SJSA1 (cell line): ENCODE results near the gene SEMA6B. TPM values are rescaled to one million over a fixed set of nuclear protein-coding genes. Genes with fewer than 3 reads are reported as not detected.
"Not testable (repeated sequence)": the region's sequence is repeated elsewhere in the genome, so short reads cannot be mapped to it uniquely, and the experiment has no call there.

Experiments used
- DNase-seq, 2 experiments: peaks; one replicate each; pipeline ENCODE4 v3.0.0-alpha.2; 2015 to 2020; ENCODE audit warnings: low spot score in 2 of 2, low read depth in 1 of 2
- H3K27ac ChIP-seq: fragments of 250-450 bp; sonication (Bioruptor Pico); 2 replicates; pipeline ENCODE4 v1.5.1; 2020; ENCODE audit warnings: mild to moderate bottlenecking, moderate library complexity
- H3K27me3 ChIP-seq: fragments of 250-450 bp; sonication (Bioruptor Pico); replicated peaks from 2 replicates; pipeline ENCODE4 v1.5.1; 2020; ENCODE audit warnings: mild to moderate bottlenecking, moderate library complexity
- H3K36me3 ChIP-seq: fragments of 250-450 bp; sonication (Bioruptor Pico); 2 replicates; pipeline ENCODE4 v1.5.1; 2020; ENCODE audit warnings: mild to moderate bottlenecking
- H3K4me1 ChIP-seq: fragments of 250-450 bp; sonication (Bioruptor Pico); replicated peaks from 2 replicates; pipeline ENCODE4 v1.6.1; 2021; ENCODE audit warnings: mild to moderate bottlenecking
- H3K4me3 ChIP-seq: fragments of 250-450 bp; sonication (Bioruptor Pico); 2 replicates; pipeline ENCODE4 v1.5.1; 2020; ENCODE audit warnings: mild to moderate bottlenecking
- H3K9me3 ChIP-seq: fragments of 250-450 bp; sonication (Bioruptor Pico); replicated peaks from 2 replicates; pipeline ENCODE4 v1.5.1; 2020; ENCODE audit warnings: mild to moderate bottlenecking
- total RNA-seq: library from RNA; depleted of rRNA; stranded (reverse); fragments of >200 nt; shearing (Covaris generic); gene quantifications from 2 replicates; pipeline ENCODE4 v1.2.3, GENCODE V29; 2014

Gene SEMA6B
- total RNA-seq, 1 experiment from 2014 or later, result 0.08 TPM

DNA sequence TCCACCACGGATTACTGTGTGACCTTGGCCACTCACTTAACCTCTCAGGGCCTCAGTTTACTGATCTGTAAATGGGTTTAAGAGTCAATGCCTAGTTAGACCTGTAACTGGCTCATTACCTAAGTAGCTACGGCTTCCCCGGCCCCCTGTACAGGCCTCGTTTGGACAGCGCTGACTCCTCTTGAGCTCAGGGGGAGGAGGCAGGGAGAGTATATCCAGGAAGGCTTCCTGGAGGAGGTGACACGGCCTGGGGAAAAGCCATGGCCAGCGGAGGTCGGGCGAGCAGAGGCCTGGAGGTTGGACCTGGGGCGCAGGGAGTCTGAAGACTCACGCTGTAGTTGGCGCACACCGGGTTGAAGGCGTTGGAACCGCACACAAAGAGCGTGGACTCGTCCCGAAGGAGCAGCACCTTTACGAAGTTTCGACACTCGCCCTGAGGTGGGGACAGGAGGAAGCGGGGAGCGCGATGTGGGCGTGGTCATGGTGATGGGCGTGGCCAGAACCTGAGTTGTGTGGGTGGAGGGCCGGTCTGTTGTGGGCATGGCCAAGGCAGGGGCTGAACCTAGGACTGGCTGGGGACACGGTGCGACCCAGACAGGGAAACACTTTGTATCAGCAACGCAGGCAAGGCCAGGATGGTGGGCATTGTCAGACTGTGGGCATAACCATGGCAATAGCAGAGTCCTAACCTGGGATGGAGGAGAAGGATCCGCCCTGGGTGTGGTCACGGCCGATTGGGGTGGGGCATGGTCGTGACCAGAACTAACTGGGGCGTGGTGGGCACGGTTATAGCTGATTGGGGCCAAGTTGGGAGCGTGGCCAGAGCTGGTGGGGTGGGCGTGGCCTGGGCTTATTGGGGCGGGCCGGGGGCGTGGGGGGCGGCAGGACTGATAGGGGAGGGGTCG, 3.6 kb downstream of the SEMA6B start:
- no peaks in the 10 kb centered on the region for H3K36me3 ChIP-seq
- H3K4me1 ChIP-seq, result no peaks in the 10 kb centered on the region
- H3K27me3 ChIP-seq, result no peaks in the 10 kb centered on the region; the same call in 1 of the 2 replicates
- no peak for DNase-seq
- H3K9me3 ChIP-seq, result no peaks in the 10 kb centered on the region
- no peak overlapping the region for H3K27ac ChIP-seq
- no peak overlapping the region for H3K4me3 ChIP-seq

DNA sequence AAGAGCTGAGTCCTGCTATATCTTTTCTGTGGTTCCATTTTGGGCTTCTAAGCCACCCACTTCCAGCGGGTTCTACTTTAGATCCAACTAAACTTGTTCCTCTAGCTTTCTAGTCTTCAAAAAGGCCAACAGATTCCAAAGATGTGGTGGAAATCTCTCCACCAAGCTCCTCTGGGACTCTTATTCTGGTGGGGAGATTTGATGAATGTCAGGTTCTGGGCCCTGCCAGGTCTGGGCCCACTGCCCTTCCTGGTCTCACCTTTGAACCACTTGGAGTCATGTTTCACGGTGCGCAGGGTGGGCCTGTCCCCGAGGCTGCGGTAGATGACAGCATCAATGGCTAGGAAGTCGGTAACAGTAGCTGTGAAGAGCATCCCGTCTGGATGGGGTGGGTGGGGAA, 4.8 kb downstream of the SEMA6B start:
- H3K27ac ChIP-seq, result no peak overlapping the region
- no peak overlapping the region for H3K4me3 ChIP-seq
- no peaks in the 10 kb centered on the region for H3K9me3 ChIP-seq
- no peaks in the 10 kb centered on the region; the same call in 1 of the 2 replicates for H3K27me3 ChIP-seq
- H3K36me3 ChIP-seq, result no peaks in the 10 kb centered on the region
- no peaks in the 10 kb centered on the region for H3K4me1 ChIP-seq
- no peak for DNase-seq

DNA sequence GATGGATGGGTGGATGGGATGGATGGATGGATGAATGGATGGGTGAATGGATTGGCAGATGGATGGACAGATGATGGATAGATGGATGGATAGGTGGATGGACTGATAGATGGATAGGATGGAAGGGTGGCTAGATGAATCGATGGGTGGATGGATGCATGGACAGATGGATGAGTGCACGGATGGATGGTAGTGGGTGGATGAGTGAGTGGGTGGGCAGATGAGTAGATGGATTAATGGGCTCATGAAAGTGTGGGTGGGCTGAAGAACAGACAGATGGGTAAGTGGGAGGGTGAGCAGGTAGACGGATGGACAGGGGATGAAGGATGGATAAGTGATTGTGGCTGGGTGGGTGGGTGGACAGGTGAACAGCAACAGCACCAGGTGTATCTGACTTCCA, 5.7 kb downstream of the SEMA6B start:
- Histone ChIP-seq H3K9me3 (no peaks in the 10 kb centered on the region), H3K4me3 (no peak overlapping the region), H3K27ac (no peak overlapping the region), H3K27me3 (no peaks in the 10 kb centered on the region; the same call in 1 of the 2 replicates), H3K36me3 (no peaks in the 10 kb centered on the region), H3K4me1 (no peaks in the 10 kb centered on the region)
- no peak for DNase-seq

DNA sequence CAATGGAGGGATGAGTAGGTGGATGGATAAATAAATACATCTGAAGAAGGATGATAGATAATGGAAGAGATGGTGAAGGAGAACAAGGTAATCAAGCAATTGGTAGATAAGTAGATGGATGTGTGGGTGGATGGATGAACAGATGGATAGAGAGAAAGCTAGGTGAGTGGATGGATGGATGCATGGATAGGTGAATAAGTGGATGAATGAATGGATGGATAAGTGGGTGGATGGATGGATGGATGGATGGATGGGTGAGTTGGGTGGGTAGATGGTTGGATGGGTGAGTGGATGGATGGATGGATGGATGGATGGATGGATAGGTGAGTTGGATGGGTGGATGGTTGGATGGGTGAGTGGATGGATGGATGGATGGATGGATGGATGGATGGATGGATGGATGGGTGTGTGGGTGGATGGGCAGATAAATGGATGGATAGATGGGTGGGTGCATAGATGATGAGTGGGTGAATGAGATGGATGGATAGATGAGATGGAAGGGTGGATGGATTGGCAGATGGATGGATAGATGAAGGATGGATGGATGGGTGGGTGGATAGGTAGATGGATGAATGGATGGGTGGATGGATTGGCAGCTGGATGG, 6.3 kb downstream of the SEMA6B start:
- no peaks in the 10 kb centered on the region for H3K9me3 ChIP-seq
- no peak overlapping the region for H3K4me3 ChIP-seq
- no peaks in the 10 kb centered on the region for H3K4me1 ChIP-seq
- H3K27me3 ChIP-seq, result peaks cover 3% of the 10 kb centered on the region; the same call in 1 of the 2 replicates
- H3K27ac ChIP-seq, result no peak overlapping the region
- DNase-seq, result no peak
- no peaks in the 10 kb centered on the region for H3K36me3 ChIP-seq

DNA sequence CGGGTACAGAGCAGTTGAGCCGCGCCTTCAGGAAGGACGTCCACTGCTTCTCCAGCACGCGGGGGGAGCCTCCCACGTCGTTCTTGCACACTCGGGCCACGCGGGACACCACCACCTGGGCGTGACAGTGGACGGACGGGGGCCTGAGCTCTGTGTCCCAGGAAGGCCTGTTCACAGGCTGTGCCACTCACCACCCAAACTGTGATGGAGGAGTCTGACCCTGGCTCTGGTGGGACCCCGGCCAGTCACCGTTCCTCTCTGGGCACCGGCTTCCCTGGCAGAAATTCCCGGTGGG, 7.0 kb downstream of the SEMA6B start:
- Histone ChIP-seq H3K9me3 (no peaks in the 10 kb centered on the region), H3K27ac (no peak overlapping the region), H3K4me3 (no peak overlapping the region), H3K4me1 (no peaks in the 10 kb centered on the region), H3K27me3 (peaks cover 9% of the 10 kb centered on the region; the same call in 1 of the 2 replicates), H3K36me3 (no peaks in the 10 kb centered on the region)
- DNase-seq, result no peak

DNA sequence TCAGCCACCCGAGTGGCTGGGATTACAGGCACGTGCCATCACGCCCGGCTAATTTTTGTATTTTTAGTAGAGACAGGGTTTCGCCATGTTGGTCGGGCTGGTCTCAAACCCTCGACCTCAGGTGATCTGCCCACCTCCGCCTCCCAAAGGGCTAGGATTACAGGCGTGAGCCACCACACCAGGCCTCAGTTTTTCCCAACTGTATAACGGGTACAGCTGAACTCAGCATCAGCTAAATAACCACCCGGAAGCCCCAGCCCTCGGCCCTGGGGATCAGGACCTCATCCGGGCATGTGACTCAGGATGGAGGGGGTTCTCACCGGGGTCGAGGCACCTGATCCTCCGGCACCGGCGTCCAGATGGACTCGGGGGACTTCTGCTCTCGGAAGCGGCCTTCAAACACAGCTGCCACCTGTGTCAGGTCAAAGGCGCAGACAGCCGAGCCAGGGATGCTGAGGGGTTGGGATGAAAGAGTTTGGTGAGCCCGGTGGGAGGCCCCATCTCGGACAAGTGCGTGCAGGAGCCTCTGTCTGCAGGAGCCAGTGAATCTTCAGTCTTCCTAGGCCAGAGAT, 8.9 kb downstream of the SEMA6B start:
- H3K4me1 ChIP-seq, result no peaks in the 10 kb centered on the region
- H3K27me3 ChIP-seq, result peaks cover 15% of the 10 kb centered on the region; the same call in 1 of the 2 replicates
- no peak overlapping the region for H3K27ac ChIP-seq
- DNase-seq, result no peak
- no peaks in the 10 kb centered on the region for H3K36me3 ChIP-seq
- H3K4me3 ChIP-seq, result no peak overlapping the region
- no peaks in the 10 kb centered on the region for H3K9me3 ChIP-seq

DNA sequence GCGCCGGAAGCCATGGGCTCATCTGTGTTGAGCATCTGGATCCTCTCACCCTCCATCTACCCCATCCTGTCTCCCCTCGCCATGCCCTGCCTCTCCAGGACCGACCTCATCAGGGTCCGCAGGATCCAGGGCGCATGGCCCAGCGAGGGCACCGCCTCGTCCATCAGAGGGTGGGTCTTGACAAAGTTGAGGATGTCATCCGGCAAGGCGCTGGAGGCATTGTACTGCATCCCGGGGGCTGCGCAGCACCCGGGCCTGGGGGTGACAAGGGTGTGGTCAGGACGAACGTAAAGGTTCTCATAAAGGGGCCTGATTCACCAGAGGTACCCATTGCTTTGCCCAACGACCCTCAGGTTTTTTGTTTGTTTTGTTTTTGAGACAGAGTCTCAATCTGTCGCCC, 9.5 kb downstream of the SEMA6B start:
- H3K27ac ChIP-seq, result no peak overlapping the region
- DNase-seq, result no peak
- H3K27me3 ChIP-seq, result peaks cover 15% of the 10 kb centered on the region; the same call in 1 of the 2 replicates
- H3K4me3 ChIP-seq, result no peak overlapping the region
- no peaks in the 10 kb centered on the region for H3K36me3 ChIP-seq
- no peaks in the 10 kb centered on the region for H3K9me3 ChIP-seq
- H3K4me1 ChIP-seq, result no peaks in the 10 kb centered on the region

DNA sequence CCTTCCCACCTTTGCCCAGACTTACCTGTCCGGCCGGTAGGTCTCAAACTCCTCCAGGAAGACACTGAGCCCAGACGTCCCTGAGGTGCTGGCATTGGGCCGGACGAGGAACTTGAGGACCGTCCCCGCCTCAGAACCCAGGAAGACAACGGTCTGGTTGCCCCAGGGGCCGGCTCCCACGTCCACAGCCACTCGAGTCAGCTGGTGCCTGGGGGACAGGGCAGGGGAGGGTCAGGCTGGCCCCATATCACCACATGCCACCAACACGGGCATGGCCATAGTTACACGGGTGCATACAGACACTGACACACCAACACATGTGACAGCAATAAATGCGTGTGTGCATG, 11.3 kb downstream of the SEMA6B start:
- no peak overlapping the region for H3K4me3 ChIP-seq
- H3K4me1 ChIP-seq, result no peaks in the 10 kb centered on the region
- peaks cover 18% of the 10 kb centered on the region; the same call in 1 of the 2 replicates for H3K27me3 ChIP-seq
- no peak for DNase-seq
- H3K27ac ChIP-seq, result no peak overlapping the region
- no peaks in the 10 kb centered on the region for H3K36me3 ChIP-seq
- H3K9me3 ChIP-seq, result no peaks in the 10 kb centered on the region

DNA sequence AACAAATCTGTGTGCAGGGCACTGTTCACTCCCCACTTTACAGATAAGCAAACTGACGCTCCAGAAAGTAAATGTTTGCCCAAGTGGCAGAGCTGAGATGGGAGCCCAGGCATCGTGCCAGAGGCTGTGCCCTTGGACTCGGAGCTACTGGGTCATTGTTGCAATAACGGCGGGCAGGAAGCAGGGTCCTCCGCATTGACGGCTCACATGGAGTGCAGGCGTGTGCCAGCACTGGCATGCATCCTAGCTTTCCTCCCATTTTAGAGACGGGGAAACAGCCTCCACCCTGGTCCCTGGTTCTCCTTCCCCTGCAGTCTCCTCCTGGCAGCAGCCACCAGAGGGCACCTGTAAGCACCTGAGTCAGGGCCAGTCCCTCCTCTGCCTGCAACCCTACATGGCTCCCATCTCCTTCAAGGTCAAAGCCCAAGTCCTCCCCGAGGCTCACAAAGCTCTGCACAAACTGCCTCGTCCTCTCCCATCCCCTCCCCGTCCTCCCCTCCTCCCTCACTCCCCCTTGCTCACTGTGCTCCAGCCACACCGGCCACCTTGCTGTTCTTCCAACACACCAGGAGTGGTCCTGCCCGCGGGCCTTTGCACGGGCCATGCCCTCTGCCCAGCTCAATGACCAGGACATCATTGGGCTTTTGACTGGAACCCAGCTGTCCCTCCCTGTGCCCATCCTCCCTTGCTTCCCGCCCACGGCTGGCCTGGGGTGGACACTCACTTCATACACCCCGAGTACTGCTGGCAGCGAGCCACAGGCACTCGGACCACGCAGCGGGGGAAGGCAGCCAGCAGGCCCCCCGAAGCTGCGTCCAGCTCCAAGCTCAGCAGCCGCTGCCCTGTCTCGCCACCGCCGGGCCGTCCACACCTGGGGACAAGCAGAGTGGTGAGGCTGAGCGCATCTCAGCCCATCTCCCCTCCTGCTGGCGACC, 11.9 kb downstream of the SEMA6B start:
- Histone ChIP-seq H3K4me1 (no peaks in the 10 kb centered on the region), H3K36me3 (no peaks in the 10 kb centered on the region), H3K9me3 (no peaks in the 10 kb centered on the region), H3K27ac (no peak overlapping the region), H3K4me3 (no peak overlapping the region), H3K27me3 (peaks cover 18% of the 10 kb centered on the region; the same call in 1 of the 2 replicates)
- no peak for DNase-seq

DNA sequence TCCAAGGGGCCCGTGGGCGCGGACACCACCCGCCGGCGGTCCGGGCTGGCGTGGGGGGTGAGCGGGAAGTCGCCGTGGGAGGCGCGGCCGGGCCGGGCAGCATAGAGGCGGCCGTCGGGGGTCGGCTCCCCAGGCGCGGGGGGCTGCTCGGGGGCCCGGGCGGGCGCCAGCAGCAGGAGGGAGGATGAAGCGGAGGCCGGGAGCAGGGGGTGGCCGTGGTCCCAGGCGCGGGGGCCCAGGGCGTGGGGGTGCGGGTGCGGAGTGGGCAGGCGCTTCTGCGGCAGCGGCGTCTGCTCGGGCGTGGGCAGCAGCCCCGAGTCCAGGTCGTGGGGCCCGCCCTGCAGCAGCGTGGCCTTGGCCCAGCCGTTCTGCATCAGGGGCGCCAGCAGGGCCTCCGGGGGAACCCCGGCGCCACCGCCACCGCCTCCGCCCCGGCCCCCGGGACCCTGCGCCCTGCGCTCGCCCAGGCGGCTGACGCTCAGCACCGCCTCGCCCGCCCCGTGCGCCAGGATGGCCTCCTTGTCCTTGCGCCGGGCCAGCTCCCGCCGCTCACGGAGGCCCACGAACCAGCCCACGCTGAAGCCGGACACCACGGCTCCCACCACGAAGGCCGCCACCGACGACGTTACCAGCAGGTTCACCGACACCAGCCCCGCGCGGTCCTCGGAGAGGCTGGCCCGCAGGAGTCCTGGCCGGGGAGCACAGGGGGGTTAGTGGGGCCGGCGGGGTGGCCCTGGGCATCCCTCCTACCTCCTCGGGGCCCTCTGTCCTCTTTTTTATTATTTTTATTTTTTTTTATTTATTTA, 15.4 kb downstream of the SEMA6B start:
- H3K36me3 ChIP-seq, result no peaks in the 10 kb centered on the region
- no peak overlapping the region for H3K4me3 ChIP-seq
- H3K9me3 ChIP-seq, result peaks cover 5% of the 10 kb centered on the region
- no peak for DNase-seq
- no peaks in the 10 kb centered on the region for H3K4me1 ChIP-seq
- H3K27me3 ChIP-seq, result peaks cover 25% of the 10 kb centered on the region
- no peak overlapping the region for H3K27ac ChIP-seq

DNA sequence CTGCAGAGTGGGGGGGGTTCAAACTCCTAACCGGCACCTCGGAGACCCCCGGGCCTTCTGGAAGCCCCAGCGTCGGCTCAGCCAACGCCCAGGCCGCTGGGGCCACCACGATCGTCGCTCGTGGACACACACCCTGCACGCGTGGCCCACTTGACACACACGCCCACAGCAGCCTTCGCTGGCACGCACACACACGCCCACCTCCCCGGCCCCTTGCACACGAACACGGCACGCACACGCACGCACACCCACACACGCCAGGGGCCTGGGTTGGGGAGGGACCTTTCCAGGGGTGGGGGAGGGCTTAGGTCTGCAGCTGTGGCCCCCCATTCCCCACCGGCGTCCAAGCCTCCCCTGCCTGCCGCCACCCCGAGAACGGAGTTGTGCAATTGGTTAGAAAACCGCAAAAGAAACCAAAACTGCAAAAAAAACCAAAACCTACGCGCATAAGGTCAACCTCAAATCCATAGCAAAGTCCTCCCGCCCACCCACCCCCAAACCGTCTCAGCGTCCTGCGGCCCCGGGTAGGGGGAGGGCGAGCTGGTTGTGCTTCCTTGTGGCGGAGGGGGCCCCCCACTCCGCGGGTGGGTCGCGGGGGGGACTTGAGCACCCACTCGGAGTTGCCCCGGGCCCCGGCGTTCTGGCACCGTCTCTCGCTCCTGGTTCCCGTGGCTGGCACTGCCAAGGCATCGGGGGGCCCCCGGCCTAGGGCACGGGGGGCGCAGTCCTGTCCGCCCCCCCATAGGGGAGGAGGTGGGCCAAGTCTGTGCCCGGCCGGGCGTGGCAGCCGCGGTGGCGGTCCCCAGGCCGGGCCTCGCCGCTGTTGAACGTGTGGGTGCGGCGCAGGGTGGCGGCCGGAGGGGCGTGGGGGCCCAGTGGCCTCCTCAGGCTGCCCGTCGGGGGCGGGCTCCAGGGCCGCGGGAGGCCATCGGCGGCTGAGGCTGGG, 16.3 kb downstream of the SEMA6B start:
- H3K9me3 ChIP-seq, result peaks cover 5% of the 10 kb centered on the region
- peaks cover 24% of the 10 kb centered on the region for H3K27me3 ChIP-seq
- no peaks in the 10 kb centered on the region for H3K4me1 ChIP-seq
- DNase-seq, result no peak
- H3K4me3 ChIP-seq, result no peak overlapping the region
- no peak overlapping the region for H3K27ac ChIP-seq
- no peaks in the 10 kb centered on the region for H3K36me3 ChIP-seq

DNA sequence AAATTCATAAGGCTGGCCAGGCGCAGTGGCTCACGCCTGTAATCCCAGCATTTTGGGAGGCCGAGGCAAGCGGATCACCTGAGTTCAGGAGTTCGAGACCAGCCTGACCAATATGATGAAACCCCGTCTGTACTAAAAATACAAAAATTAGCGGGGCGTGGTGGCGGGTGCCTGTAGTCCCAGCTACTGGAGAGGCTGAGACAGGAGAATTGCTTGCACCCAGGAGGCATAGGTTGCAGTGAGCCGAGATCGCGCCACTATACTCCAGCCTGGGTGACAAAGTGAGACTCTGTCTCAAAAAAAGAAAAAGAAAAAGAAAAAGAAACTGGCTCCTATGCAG, 17.7 kb downstream of the SEMA6B start:
- H3K9me3 ChIP-seq, H3K36me3 ChIP-seq: not testable (repeated sequence)
- peaks cover 20% of the 10 kb centered on the region for H3K27me3 ChIP-seq

More for the DNA sequence above, 17.7 kb downstream of the SEMA6B start:
- DNase-seq, H3K27ac ChIP-seq, H3K4me1 ChIP-seq, H3K4me3 ChIP-seq: not testable (repeated sequence)
